ENCODE results near the gene TEAD1. TPM values are rescaled to one million over a fixed set of nuclear protein-coding genes. Genes with fewer than 3 reads are reported as not detected.

The TEAD1 gene
- total and polyA plus RNA-seq, 2 experiments from 2014 or later, result 24.5 to 103 TPM

- 0 out of 2 replicates have a peak, but pooled peaks cover 5% of the 10 kb centered on the region for H3F3A ChIP-seq (replicated peaks; ENCODE audit: low read depth)
- no peak overlapping the region for H2AFZ ChIP-seq
- peak overlapping the region; percentile 60 for H3K4me3 Mint-ChIP-seq
- peak; percentile 37; the same call in 1 of the 2 replicates for TF ChIP-seq CREB1 (CRISPR knock-in tag; IDR thresholded peaks at IDR 0.05; ENCODE audit: low read depth)
- peak; percentile 87 for TF ChIP-seq ETS1 (IDR thresholded peaks at IDR 0.05)
- peak; percentile 25 for TF ChIP-seq NANOG (IDR thresholded peaks at IDR 0.05; ENCODE audit: borderline replicate concordance)
- TF ChIP-seq ZNF462 (CRISPR knock-in tag; IDR thresholded peaks at IDR 0.05), result no peak
- TF ChIP-seq EZH2phosphoT487 (IDR thresholded peaks at IDR 0.05; ENCODE audit: unreplicated experiment), result no peak
- H3K27ac ChIP-seq (ENCODE audit: low read depth), result peak overlapping the region; percentile 99
- H3K9me2 ChIP-seq (ENCODE audit: insufficient read depth), result no peaks in the 10 kb centered on the region
- ATAC-seq, result peak; percentile 82
- H3K27me3 ChIP-seq (ENCODE audit: insufficient read depth), result no peaks in the 10 kb centered on the region
- peak; percentile 99 for DNase-seq (ENCODE audit: low spot score)
- H4K20me1 ChIP-seq (replicated peaks; ENCODE audit: insufficient read depth), result no peaks in the 10 kb centered on the region
- H3K36me3 Mint-ChIP-seq (ENCODE audit: low read depth), result peaks cover 8% of the 10 kb centered on the region; the same call in 2 of the 3 replicates
- peak overlapping the region; percentile 30 for H3K4me3 ChIP-seq
- H3K27ac Mint-ChIP-seq, result peak overlapping the region; percentile 99
- peaks cover 74% of the 10 kb centered on the region for H3K4me1 Mint-ChIP-seq
- H3K4me2 ChIP-seq, result peak overlapping the region; percentile 62
- H3K27me3 Mint-ChIP-seq (ENCODE audit: insufficient read depth, low read depth, poor library complexity), result no peaks in the 10 kb centered on the region
- H3K9me3 Mint-ChIP-seq, result no peaks in the 10 kb centered on the region; the same call in 2 of the 3 replicates
- H3K36me3 ChIP-seq (ENCODE audit: insufficient read depth), result no peaks in the 10 kb centered on the region
- peaks cover 15% of the 10 kb centered on the region; the same call in 1 of the 2 replicates for H3K79me2 ChIP-seq (replicated peaks; ENCODE audit: insufficient read depth)
- H3K4me1 ChIP-seq (ENCODE audit: insufficient read depth), result peaks cover 35% of the 10 kb centered on the region
Observed at GRCh38 chr11:12864316-12865156, 190.3 kb downstream of the TEAD1 start.
